ENCODE results near the gene FNDC7.
"Not testable (repeated sequence)": the region's sequence is repeated elsewhere in the genome, so short reads cannot be mapped to it uniquely, and the experiment has no call there.

Gene FNDC7

GRCh38 chr1:108699375-108700332 lies 13.1 kb upstream of the FNDC7 start:
- no peak for DNase-seq

GRCh38 chr1:108701176-108701849 lies 11.4 kb upstream of the FNDC7 start:
- no peak for DNase-seq

GRCh38 chr1:108702109-108702508 lies 10.6 kb upstream of the FNDC7 start:
- DNase-seq, result not testable (repeated sequence)

GRCh38 chr1:108703939-108704338 lies 8.8 kb upstream of the FNDC7 start:
- no peak for DNase-seq

GRCh38 chr1:108704496-108704895 lies 8.2 kb upstream of the FNDC7 start:
- DNase-seq, result no peak

GRCh38 chr1:108706643-108707042 lies 6.1 kb upstream of the FNDC7 start:
- no peak for DNase-seq

- no peak for DNase-seq
These were observed 3.7 kb upstream of the FNDC7 start for GRCh38 chr1:108708691-108709660.

GRCh38 chr1:108715932-108716331 lies 3.2 kb downstream of the FNDC7 start:
- DNase-seq, result no peak

GRCh38 chr1:108716437-108717230 lies 3.9 kb downstream of the FNDC7 start:
- no peak for DNase-seq

GRCh38 chr1:108717774-108718316 lies 5.1 kb downstream of the FNDC7 start:
- no peak for DNase-seq

GRCh38 chr1:108718927-108719655 lies 6.4 kb downstream of the FNDC7 start:
- DNase-seq, result no peak

- no peak for DNase-seq
These were observed 7.1 kb downstream of the FNDC7 start for GRCh38 chr1:108719656-108720435.

- no peak for DNase-seq
These were observed 9.6 kb downstream of the FNDC7 start for GRCh38 chr1:108722292-108722691.

- DNase-seq, result no peak
These were observed 13.2 kb downstream of the FNDC7 start for GRCh38 chr1:108725906-108726305.

GRCh38 chr1:108728327-108728923 lies 15.7 kb downstream of the FNDC7 start:
- DNase-seq, result no peak

- DNase-seq, result no peak
These were observed 16.8 kb downstream of the FNDC7 start for GRCh38 chr1:108729481-108729880.

GRCh38 chr1:108732398-108732797 lies 19.7 kb downstream of the FNDC7 start:
- no peak for DNase-seq

- no peak for DNase-seq
These were observed 21.6 kb downstream of the FNDC7 start for GRCh38 chr1:108734171-108734865.

GRCh38 chr1:108742253-108742652 lies 29.5 kb downstream of the FNDC7 start:
- no peak for DNase-seq

Data from SIG-M5 (cell line).